Left ventricle myocardium inferior (tissue), 1 donor: ENCODE measurements around the gene KTN1. TPM values are rescaled to one million over a fixed set of nuclear protein-coding genes. Genes with fewer than 3 reads are reported as not detected.
A peak's percentile ranks its signal among the peaks of the same experiment; 100 is the strongest.

ENCODE experiments used
- DNase-seq: peaks from one replicate; pipeline ENCODE4 v3.0.0-alpha.2; 2020
- H3K27ac ChIP-seq: fragments of 200-600 bp; replicated peaks from 2 replicates; pipeline ENCODE4 v1.8.0; 2021
- H3K27me3 ChIP-seq: fragments of 200-600 bp; 2 replicates; pipeline ENCODE4 v1.8.0; 2021; ENCODE audit warnings: low read depth
- H3K36me3 ChIP-seq: fragments of 200-600 bp; 2 replicates; pipeline ENCODE4 v1.8.0; 2021
- H3K4me1 ChIP-seq: fragments of 200-600 bp; 2 replicates; pipeline ENCODE4 v1.8.0; 2021
- H3K4me3 ChIP-seq: fragments of 200-600 bp; 2 replicates; pipeline ENCODE4 v1.8.0; 2021; ENCODE audit warnings: mild to moderate bottlenecking, moderate library complexity
- H3K9me3 ChIP-seq: fragments of 200-600 bp; replicated peaks from 2 replicates; pipeline ENCODE4 v1.8.0; 2021
- intact Hi-C: fragments of 100-400 bp; cut with micrococcal nuclease; formaldehyde crosslinking; loops from one replicate; pipeline ENCODE4 v1.11.0; 2022
- total RNA-seq: library from RNA; stranded (reverse); fragmentation: NEBNext Ultra II Directional; extraction: Animal tissue kit (Norgen Biotek cat#: 25700); gene quantifications from one replicate; pipeline ENCODE4 v1.2.1, GENCODE V29; 2021
- TF ChIP-seq, protein P1 (sequence below): fragments of 200-600 bp; IDR thresholded peaks from 2 replicates; pipeline ENCODE4 v1.8.0; 2021; ENCODE audit warnings: antibody characterized with exemption, mild to moderate bottlenecking, borderline replicate concordance
- donor health status: DM: no; HTN: yes; CAD: no; lungs with severe emphysema.

The KTN1 gene
- total RNA-seq, 1 donor from 2014 or later, result 294 TPM

DNA sequence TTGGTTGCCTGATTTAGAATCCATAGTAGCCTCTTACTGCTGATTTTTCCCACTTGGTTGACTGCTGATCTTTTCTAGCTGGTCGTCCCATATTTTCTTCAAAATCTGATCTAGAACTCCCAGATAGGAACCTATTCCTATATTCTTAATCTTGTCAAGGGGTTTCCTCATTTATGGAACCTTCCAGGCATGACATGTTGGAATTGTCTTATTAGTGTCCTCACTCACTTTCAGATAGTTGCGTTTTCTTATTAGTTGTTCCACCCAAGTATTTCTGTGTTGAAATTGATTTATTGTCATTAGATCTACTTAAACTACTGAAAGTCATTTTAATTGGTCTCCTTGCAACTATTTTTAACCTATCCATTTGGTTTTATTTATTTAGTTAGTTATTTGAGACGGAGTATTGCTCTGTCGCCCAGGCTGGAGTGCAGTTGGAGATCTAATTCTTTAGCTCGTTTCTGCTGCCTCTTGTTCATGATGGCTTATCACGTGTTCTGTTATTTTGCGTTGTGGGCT, 25.0 kb downstream of the KTN1 start:
- intact Hi-C loops, result no loop called here
- Histone ChIP-seq H3K27me3 (no peaks in the 10 kb centered on the region), H3K4me3 (no peak overlapping the region), H3K27ac (no peak overlapping the region), H3K9me3 (no peaks in the 10 kb centered on the region), H3K4me1 (peaks cover 99% of the 10 kb centered on the region), H3K36me3 (no peaks in the 10 kb centered on the region)
- no peak for DNase-seq
- TF ChIP-seq, protein P1, sequence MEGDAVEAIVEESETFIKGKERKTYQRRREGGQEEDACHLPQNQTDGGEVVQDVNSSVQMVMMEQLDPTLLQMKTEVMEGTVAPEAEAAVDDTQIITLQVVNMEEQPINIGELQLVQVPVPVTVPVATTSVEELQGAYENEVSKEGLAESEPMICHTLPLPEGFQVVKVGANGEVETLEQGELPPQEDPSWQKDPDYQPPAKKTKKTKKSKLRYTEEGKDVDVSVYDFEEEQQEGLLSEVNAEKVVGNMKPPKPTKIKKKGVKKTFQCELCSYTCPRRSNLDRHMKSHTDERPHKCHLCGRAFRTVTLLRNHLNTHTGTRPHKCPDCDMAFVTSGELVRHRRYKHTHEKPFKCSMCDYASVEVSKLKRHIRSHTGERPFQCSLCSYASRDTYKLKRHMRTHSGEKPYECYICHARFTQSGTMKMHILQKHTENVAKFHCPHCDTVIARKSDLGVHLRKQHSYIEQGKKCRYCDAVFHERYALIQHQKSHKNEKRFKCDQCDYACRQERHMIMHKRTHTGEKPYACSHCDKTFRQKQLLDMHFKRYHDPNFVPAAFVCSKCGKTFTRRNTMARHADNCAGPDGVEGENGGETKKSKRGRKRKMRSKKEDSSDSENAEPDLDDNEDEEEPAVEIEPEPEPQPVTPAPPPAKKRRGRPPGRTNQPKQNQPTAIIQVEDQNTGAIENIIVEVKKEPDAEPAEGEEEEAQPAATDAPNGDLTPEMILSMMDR, result no peak

DNA sequence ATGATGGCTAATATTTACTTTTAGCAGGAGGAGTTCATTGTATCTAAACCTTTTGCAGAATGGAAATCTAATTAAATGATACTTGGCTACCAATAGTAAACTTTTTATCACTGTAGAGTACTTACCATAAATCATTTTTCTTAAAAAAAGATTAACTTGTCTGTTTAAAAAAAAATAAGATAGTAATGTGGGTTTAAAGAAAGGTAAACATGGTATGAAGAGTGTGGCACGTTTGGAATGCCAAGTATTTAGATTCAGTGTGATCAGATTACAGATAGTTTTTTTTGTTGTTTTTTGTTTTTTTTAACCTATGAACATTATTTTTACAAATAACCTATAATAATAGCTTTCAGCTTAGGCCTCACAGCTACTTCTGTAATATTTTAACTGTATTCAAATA, 25.8 kb downstream of the KTN1 start:
- H3K27me3 ChIP-seq, result no peaks in the 10 kb centered on the region
- TF ChIP-seq, protein P1, result no peak
- no peak overlapping the region for H3K27ac ChIP-seq
- no peaks in the 10 kb centered on the region for H3K36me3 ChIP-seq
- H3K4me3 ChIP-seq, result no peak overlapping the region
- intact Hi-C loops, result no loop called here
- H3K4me1 ChIP-seq, result peaks cover 100% of the 10 kb centered on the region
- no peak for DNase-seq
- H3K9me3 ChIP-seq, result no peaks in the 10 kb centered on the region

DNA sequence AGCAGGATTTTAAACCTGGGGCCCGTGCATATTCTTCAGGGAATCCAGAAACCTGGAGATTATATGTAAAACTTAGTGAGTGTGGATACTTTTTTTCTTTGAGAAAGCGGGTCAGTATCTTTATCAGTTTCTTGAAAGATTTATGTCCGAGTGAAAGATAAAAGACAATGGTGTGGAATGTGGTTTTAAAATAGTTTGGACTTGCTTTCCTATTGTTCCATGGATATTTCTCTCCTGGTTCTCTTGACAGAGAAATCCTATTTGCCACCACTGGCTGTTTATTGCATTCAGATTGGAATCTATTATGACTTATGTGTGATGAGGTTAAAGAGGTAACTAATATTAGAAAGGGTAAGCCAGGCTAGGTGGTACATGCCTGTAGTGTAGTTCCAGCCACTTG, 27.4 kb downstream of the KTN1 start:
- DNase-seq, result no peak
- H3K36me3 ChIP-seq, result no peaks in the 10 kb centered on the region
- no peak overlapping the region for H3K4me3 ChIP-seq
- intact Hi-C loops, result no loop called here
- H3K4me1 ChIP-seq, result peaks cover 98% of the 10 kb centered on the region
- no peaks in the 10 kb centered on the region for H3K27me3 ChIP-seq
- H3K27ac ChIP-seq, result peak overlapping the region; percentile 1
- TF ChIP-seq, protein P1, result no peak
- H3K9me3 ChIP-seq, result no peaks in the 10 kb centered on the region

DNA sequence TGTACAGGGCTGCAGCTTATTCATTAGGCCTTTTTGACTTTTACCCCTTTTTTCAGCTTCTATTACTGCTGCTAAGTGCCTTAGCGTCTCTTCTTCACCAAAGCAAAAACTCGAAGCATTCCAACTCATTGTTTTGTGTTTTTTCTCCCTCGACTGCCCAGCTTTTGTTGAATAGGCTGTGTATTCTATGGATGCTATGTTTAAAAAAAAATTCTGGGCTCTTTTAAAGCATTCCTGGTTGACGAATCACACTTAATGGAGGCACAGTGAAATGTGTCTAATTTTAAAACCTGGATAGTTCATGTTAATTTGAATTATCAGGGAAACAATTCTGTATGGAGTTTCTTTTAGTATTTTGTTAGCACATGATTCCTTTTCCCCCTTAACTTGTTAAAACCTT, 29.7 kb downstream of the KTN1 start:
- H3K36me3 ChIP-seq, result peaks cover 4% of the 10 kb centered on the region
- peaks cover 94% of the 10 kb centered on the region for H3K4me1 ChIP-seq
- intact Hi-C loops, result no loop called here
- no peaks in the 10 kb centered on the region for H3K27me3 ChIP-seq
- TF ChIP-seq, protein P1, result no peak
- H3K4me3 ChIP-seq, result no peak overlapping the region
- no peaks in the 10 kb centered on the region for H3K9me3 ChIP-seq
- no peak overlapping the region for H3K27ac ChIP-seq
- DNase-seq, result no peak

DNA sequence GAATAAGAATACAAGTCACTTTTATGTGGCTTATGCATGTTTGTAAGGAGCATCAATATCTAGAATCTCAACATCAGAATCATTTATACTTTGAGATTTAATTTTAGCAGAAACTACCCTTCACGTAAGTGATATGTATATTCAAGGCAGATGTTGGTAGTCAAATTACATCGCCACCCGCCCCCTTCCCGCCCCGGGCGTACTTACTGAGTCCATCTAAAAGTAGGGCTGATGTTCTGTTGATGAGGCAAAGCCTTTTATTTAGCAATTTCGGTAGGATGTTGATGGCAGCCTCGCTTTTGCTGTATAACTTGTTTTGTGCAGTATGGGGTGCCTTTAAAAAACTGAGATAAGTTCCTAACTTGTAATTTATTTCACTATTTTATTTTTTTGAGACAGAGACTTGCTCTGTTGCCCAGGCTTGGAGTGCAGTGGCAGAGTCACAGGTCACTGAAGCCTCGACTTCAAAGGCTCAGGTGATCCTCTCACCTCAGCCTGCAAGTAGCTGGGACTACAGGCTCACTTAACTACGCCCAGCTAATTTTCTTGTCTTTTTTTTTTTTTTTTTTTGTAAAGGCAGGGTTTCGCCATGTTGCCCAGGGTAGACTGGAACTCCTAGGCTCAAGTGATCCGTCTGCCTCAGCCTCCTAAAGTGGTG, 30.8 kb downstream of the KTN1 start:
- no peak overlapping the region for H3K27ac ChIP-seq
- no peaks in the 10 kb centered on the region for H3K27me3 ChIP-seq
- intact Hi-C loops, result no loop called here
- H3K4me1 ChIP-seq, result peaks cover 90% of the 10 kb centered on the region
- H3K9me3 ChIP-seq, result no peaks in the 10 kb centered on the region
- DNase-seq, result no peak
- H3K4me3 ChIP-seq, result no peak overlapping the region
- peaks cover 9% of the 10 kb centered on the region for H3K36me3 ChIP-seq
- TF ChIP-seq, protein P1, result no peak
